ENCODE data around the gene CLDN8. TPM values are rescaled to one million over a fixed set of nuclear protein-coding genes. Genes with fewer than 3 reads are reported as not detected.

Gene CLDN8
- total and polyA plus RNA-seq, 11 donors: not detected

- WGBS, 4 donors: 50 to 77% (median 69%) methylated on average over 1 of the region's 1 CpG
- H3K27ac ChIP-seq: peak overlapping the region in 6 of 12 donors; percentile 14 to 44 (median 36)
- no peak for ATAC-seq
Measured at GRCh38 chr21:30227128-30227527, 11.2 kb upstream of the CLDN8 start.

GRCh38 chr21:30223596-30223995, 7.7 kb upstream of the CLDN8 start:
- WGBS, 4 donors: 58 to 68% (median 62%) methylated on average over 2 of the region's 2 CpGs
- Histone ChIP-seq H3K27me3 (no peaks in the 10 kb centered on the region), H3K27ac (no peak overlapping the region), H3K9me3 (no peaks in the 10 kb centered on the region), H3K36me3 (no peaks in the 10 kb centered on the region), H3K4me3 (no peak overlapping the region), H3K4me1 (peaks cover 0 to 20% (median 2%) of the 10 kb centered on the region in 12 donors)
- TF ChIP-seq POLR2A (IDR thresholded peaks at IDR 0.05) (no peak), CTCF (IDR thresholded peaks at IDR 0.05) (no peak)
- DNase-seq (no peak), ATAC-seq (no peak)
- intact Hi-C loops (cut with DNase I): no loop called here

More at GRCh38 chr21:30227128-30227527, 11.2 kb upstream of the CLDN8 start:
- Histone ChIP-seq H3K4me3 (no peak overlapping the region), H3K4me1 (peaks cover 0 to 20% (median 2%) of the 10 kb centered on the region in 12 donors), H3K36me3 (no peaks in the 10 kb centered on the region), H3K27me3 (no peaks in the 10 kb centered on the region), H3K9me3 (no peaks in the 10 kb centered on the region)
- DNase-seq: no peak
- TF ChIP-seq POLR2A (IDR thresholded peaks at IDR 0.05) (no peak), CTCF (IDR thresholded peaks at IDR 0.05) (no peak)
- intact Hi-C loops (cut with DNase I): no loop called here

- Histone ChIP-seq H3K27ac (no peak overlapping the region), H3K9me3 (no peaks in the 10 kb centered on the region), H3K27me3 (no peaks in the 10 kb centered on the region), H3K36me3 (no peaks in the 10 kb centered on the region), H3K4me3 (no peak overlapping the region), H3K4me1 (peaks cover 0 to 11% (median 0%) of the 10 kb centered on the region in 12 donors)
- intact Hi-C loops (cut with DNase I): no loop called here
- no peak for TF ChIP-seq CTCF (IDR thresholded peaks at IDR 0.05)
- TF ChIP-seq POLR2A (IDR thresholded peaks at IDR 0.05): no peak
- no peak for DNase-seq
- no peak for ATAC-seq
Measured at GRCh38 chr21:30222724-30223123, 6.8 kb upstream of the CLDN8 start.

- intact Hi-C loops (cut with DNase I): no loop called here
- Histone ChIP-seq H3K4me3 (no peak overlapping the region), H3K36me3 (no peaks in the 10 kb centered on the region), H3K27me3 (no peaks in the 10 kb centered on the region), H3K9me3 (peaks cover 0 to 4% (median 0%) of the 10 kb centered on the region in 12 donors), H3K4me1 (peaks cover 0 to 7% (median 0%) of the 10 kb centered on the region in 12 donors), H3K27ac (no peak overlapping the region)
- ATAC-seq (no peak), DNase-seq (no peak)
- TF ChIP-seq CTCF (IDR thresholded peaks at IDR 0.05): no peak
- TF ChIP-seq POLR2A (IDR thresholded peaks at IDR 0.05): no peak
- 25 to 53% (median 38%) methylated on average over 1 of the region's 1 CpG for WGBS, 4 donors
Measured at GRCh38 chr21:30211071-30211470, 4.8 kb downstream of the CLDN8 start.

All from heart left ventricle (tissue), 16 donors.